Activated CD8-positive, alpha-beta memory T cell treated with anti-CD3 and anti-CD28 coated beads, Interleukin-2, amount 50 U/mL, for 4 hours (primary cell): ENCODE data around the gene DIAPH3.

Source experiments
- DNase-seq: peaks from one replicate; pipeline ENCODE4 v3.0.0-alpha.2; 2020

DIAPH3 gene

DNA sequence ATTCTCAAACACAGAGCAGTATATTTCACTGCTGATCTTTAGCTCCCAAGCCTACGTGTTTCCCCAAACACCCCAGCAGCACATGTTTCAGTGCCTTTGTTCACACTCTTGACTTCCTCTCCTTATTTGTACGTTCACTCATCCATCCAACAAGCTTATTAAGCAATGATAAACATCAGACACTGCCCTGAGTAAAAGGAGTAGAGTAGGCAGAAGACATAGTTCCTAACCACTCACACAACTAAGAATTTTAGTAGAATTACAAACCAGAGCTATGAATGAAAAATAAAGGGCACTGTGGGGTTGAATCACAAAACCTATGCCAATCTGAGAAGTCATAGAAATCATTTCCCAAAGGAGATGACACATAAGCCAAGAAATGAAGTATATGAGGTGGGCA is 213.5 kb downstream of the DIAPH3 start:
- no peak for DNase-seq

GRCh38 chr13:59948686-59949085 is 215.0 kb downstream of the DIAPH3 start:
- no peak for DNase-seq

GRCh38 chr13:59946944-59947343 is 216.8 kb downstream of the DIAPH3 start:
- no peak for DNase-seq

DNA sequence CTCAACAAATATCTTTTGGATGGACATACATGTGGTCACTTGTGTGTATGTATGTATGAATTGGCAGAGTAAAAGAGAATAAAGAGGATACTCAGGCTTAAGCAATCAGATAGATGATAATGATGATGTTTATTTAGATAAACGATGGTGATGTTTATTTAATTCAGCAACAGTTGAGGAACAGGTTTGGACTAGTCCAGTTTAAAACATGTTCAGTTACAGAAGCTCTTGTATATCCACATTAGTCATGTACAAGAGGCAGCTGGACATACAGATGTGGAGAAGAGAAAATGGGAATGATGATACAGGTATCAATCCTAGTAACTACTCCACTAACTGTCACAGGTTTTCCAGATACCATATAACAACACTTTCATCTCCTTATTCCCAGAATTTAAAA is 232.1 kb downstream of the DIAPH3 start:
- no peak for DNase-seq

- no peak for DNase-seq
Measured at GRCh38 chr13:59924256-59924655, 239.5 kb downstream of the DIAPH3 start.

- DNase-seq: no peak
Measured at GRCh38 chr13:59915252-59915651, 248.5 kb downstream of the DIAPH3 start.

DNA sequence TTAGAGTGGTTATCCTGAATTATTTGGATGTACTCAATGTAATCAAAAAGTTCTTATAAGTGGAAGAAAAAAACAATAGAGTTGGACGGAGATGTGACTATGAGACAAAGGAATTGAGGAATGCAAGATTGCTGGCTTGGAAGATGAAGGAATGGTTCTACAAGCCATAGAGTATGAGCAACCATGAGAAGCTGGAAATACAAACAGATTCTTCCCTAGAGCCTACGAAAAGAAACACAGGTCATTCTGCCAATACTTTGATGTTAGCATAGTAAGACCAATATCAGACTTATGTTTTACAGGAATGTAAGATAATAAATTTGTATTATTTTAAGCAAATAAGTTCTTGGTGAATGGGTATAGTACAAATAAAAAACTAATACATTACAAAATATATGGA is 249.2 kb downstream of the DIAPH3 start:
- no peak for DNase-seq

GRCh38 chr13:59906413-59907049 is 257.2 kb downstream of the DIAPH3 start:
- no peak for DNase-seq

- no peak for DNase-seq
Measured at GRCh38 chr13:59901191-59901590, 262.5 kb downstream of the DIAPH3 start.

GRCh38 chr13:59898066-59898465 is 265.7 kb downstream of the DIAPH3 start:
- DNase-seq: no peak

GRCh38 chr13:59893266-59893665 is 270.5 kb downstream of the DIAPH3 start:
- no peak for DNase-seq

- no peak for DNase-seq
Measured at GRCh38 chr13:59891053-59891452, 272.7 kb downstream of the DIAPH3 start.

GRCh38 chr13:59890054-59890453 is 273.7 kb downstream of the DIAPH3 start:
- DNase-seq: no peak

GRCh38 chr13:59888408-59888807 is 275.3 kb downstream of the DIAPH3 start:
- no peak for DNase-seq

DNA sequence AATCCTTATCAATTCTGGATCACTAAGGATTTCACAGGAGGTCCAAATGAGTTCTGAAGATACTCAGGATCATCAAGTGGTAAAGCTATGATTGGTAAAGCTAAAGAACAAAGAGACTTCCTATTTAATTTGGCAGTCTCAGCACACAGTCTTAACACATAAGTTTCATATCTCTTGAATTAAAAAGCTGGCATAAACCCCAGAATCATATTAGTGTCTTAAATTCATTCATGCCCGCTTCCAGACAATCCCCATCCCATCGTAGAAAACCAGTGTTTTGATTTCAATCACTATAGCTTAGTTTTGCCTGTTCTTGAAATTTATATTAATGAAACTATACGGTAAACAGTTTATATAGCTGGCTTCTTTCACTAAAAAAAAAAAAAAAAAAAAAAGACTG is 278.7 kb downstream of the DIAPH3 start:
- no peak for DNase-seq

- no peak for DNase-seq
Measured at GRCh38 chr13:59883885-59884284, 279.8 kb downstream of the DIAPH3 start.

DNA sequence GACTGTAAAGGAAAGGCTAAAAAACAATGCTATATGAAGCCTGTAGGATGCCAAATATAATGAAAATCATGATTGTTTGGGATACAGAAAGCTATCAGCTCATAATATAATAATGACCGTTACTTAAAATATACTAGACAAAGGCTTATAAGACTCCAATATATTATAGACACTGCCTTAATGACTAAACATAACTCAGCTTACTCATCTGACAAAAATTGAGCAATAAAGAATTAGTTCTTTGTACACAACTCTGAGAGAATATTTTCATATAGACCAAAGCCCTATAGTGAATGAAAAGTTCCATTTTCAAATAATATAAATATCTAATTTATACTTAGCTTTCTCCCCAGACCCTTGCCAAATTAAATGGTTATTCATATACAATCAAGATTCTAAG is 283.3 kb downstream of the DIAPH3 start:
- no peak for DNase-seq

GRCh38 chr13:59879281-59879680 is 284.4 kb downstream of the DIAPH3 start:
- DNase-seq: no peak

- no peak for DNase-seq
Measured at GRCh38 chr13:59877933-59878332, 285.8 kb downstream of the DIAPH3 start.

- no peak for DNase-seq
Measured at GRCh38 chr13:59874973-59875372, 288.8 kb downstream of the DIAPH3 start.

- no peak for DNase-seq
Measured at GRCh38 chr13:59873856-59874255, 289.9 kb downstream of the DIAPH3 start.

DNA sequence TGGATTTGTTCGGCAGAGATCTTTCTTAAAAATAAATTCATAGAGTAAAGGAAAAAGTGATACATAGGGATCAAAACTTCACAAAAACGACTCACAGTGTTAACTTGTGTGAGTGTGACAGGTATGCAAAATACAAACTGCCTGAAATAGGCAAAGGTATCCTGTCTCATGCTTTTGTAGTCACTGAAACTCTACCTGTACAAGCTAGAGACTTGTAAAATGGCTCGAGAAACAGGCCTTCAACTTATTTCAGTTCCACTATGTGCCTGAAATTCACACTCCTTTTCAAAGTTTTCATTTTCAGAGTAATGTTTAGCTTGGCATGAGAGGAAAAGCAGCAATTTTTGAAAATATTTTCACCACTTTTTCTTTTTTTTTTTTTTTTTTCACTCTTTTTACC is 290.4 kb downstream of the DIAPH3 start:
- DNase-seq: no peak

- no peak for DNase-seq
Measured at GRCh38 chr13:59867867-59868266, 295.9 kb downstream of the DIAPH3 start.

DNA sequence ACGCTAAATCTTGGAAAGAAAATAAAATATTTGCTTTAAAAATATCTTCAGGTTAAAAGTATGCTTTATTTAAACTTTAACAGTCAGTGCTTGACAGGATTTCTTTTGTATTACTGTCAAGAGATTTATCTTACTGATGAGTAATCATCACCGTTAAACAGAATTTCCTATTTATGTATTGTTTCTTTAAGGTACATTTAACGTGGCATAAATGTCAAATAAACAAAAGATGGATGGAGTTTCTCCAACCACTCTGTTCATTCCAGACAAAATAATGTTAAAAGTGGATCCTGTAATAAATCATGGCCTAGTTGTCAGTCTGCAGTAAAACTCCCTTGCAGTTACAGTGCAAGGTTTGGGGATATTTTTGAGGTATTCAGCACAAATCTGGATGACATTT is 298.3 kb downstream of the DIAPH3 start:
- no peak for DNase-seq

GRCh38 chr13:59863621-59864020 is 300.1 kb downstream of the DIAPH3 start:
- no peak for DNase-seq

DNA sequence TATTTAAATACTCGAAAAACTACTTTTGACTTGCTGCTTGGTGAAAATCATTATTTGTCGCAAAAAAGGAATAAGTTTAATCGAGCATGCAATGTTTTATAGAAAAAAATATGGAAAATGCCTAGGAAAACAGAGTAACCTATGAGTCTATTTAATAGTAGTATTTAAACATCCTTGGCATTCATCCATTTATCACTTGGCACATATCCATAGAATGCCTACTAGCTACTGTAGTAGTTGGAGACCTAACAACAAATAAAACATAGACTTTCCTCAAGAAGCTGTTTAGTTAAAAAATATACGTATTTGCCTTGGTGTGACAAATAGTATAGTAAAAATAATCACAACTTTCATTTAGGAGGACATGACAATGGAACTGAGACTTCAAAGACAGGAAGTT is 302.1 kb downstream of the DIAPH3 start:
- no peak for DNase-seq
